Stimulated activated CD4-positive, alpha-beta T cell treated with anti-CD3 and anti-CD28 coated beads, Interleukin-12 subunit alpha, Interleukin-12 subunit beta, amount 100 ng/mL, for 48 hours (primary cell): Measurements from ENCODE around the gene MAP1LC3C.
A peak's percentile ranks its signal among the peaks of the same experiment; 100 is the strongest.

Experiments
- DNase-seq, 3 donors: peaks; one replicate each; pipeline ENCODE4 v3.0.0-alpha.2; 2020; ENCODE audit warnings: low read depth in 2 of 3, low spot score in 1 of 3

Gene MAP1LC3C

DNA sequence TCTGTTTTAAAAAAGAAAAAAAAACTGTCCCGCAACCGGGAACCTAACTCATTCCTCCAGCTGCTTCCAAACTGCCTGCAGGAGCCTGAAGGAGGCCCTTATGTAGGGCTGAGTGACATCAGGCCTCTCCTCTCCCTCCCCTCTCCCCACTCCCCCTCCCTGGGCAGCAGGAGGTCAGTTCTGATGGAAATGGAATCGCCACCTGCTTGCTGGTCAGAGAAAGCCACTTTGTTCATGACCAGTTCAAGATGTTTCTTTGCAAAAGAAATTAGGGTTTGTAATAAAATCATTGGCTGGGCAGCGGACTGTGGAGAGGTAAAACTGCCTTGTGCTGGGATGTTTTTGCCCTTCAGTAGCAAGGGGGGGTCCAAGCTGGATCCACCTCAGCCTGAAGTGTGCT is at the start of gene MAP1LC3C:
TSS of gene MAP1LC3C (minus strand) at position 73 of the 400 bp plus-strand sequence. CDS start 90 bp downstream, outside the sequence.
- no peak for DNase-seq

DNA sequence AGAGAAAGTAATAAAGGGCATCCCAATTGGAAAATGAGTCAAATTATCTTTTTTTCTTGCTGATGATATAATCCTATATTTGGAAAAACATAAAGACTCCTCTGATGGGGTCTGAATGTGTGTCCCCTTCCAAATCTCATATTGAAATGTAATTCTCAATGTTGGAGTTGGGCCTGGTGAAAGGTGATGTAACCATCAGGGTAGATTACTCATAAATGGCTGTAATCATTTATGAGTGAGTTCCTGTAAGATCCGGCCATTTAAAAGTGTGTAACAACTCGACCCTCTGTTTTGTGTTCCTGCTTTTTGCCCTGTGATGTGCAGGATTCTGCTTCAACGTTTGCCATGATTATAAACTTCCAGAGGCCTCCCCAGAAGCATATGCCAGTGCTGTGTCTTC is 44.3 kb upstream of the MAP1LC3C start:
- no peak for DNase-seq

DNA sequence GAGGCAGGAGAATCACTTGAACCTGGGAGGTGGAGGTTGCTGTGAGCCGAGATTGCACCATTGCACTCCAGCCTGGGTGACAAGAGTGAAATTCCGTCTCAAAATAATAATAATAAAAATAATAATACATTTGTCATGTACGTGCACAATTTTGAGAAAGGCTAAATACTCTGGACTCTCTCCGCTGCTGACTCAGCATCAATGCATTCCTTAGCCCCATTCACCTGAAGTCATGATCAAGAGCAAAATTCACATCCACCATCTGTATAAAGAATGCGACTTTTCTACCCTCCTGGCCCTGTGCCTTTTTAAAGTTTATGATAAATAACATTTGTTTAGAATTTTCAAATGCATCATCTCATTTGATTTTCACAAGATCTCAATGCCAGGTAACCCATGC is 35.5 kb upstream of the MAP1LC3C start:
- DNase-seq: no peak

DNA sequence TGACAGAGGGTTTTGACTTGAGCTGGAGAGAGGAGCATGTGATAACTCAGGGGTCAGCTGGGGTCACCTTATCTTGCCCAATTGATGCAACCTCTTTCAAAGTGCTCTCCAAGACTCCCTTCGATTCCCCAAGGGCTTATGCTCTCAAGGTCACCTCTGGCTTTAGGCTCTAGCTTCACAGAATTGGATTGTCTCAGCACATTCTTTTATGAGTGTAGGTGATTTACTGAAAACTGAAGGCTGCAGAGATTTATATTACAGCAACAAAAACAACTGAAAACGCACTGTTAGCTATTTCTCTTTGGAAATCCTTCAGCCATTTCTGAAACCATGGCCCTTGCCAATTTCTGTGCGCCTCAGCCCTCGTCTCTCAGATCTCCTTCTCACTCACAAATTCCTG is 34.5 kb upstream of the MAP1LC3C start:
- no peak for DNase-seq

DNA sequence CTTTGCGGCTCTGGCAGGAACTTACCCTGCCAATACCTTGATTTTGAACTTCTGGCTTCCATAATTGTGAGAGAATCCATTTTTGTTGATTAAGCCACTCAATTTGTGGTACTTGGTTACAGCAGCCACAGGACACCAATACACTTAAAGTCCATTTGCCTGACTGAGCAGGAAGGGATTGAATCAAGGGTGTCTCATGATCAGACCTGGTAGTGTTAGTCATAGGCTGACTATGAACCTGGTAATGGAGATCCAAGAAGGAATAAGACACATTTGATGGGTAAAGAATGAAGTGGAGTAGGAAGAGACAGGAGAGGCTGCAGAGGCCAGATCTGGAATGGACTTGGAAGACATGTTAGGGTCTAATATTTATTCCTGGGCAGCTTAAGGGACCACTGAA is 31.2 kb upstream of the MAP1LC3C start:
- no peak for DNase-seq

DNA sequence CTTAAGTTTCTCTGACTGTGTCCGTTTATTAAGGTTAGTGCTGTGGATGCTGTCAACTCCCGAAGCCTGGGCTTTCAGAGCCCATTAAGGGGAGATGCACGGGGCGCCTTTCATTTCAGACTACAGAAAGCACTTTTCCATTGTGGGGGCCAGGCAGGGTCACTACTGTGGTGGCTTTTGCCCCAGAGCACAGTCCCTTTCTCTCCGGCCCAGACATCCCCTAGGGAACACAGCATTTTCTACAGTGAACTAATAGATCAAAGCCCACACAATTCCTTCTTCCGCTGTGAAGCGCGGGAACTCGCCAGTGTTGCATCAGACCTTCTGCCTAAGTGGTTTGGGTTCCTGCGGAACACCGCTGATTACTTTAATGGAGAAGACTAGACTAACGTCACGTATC is 26.8 kb upstream of the MAP1LC3C start:
- DNase-seq: no peak

DNA sequence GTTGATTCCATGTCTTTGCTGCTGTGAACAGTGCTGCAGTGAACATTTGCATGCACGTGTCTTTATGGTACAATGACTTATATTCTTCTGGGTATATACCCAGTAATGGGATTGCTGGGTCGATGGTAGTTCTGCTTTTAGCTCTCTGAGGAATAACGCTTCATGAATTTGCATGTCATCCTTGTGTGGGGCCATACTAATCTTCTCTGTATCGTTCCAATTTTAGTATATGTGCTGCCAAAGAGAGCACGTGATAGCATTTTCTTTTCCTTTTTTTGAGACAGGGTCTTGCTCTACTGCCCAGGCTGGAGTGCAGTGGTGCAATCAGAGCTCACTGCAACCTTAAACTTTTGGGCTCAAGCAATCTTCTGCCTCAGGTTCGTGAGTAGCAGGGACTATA is 24.9 kb upstream of the MAP1LC3C start:
- DNase-seq: no peak

DNA sequence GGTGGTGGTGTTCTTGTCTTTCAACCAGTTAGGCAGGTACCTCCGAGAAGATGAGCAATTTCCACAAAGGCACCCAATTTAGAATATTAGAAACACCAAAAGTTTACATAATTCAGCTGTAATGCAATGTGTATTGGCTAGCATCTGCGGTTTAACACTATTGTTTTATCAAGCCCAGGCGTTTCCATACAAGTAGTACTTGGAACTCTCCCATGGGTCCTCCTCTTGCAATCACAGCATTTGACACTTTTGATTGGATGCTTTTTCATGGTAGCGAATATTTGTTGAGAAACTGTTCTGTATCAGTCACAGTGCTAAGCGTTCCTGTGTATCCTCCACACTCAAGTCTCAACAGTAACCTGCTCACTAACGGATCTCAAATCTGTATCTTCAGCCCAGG is 20.1 kb upstream of the MAP1LC3C start:
- no peak for DNase-seq

DNA sequence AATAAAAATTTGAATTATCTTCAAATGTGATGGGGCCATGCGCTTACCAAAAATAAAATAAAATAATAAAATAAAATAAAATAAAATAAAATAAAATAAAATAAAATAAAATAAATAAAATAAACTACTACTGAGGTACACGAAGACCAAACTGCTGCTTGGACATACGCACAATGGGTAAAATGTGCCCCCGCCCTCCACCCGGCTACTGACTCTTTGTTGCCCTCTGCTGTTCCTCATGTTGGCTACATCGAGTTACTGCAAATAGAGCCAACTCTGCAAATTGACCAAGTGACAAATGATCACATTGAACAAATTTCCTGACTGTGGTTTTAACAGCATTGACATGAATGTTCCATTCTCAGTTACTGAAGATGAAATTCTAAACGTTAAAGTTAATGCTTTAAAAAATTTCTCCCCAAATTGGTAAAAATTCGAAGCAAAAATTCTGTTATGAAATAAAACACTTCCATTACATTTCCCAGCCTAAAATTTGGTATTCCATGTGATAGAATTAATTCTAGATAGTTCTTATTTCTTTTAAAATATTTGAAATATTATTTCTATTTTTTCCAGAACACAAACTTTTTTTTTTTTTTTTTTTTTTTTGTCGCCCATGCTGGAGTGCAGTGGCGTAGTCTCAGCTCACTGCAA is 18.8 kb upstream of the MAP1LC3C start:
- DNase-seq: peak in 2 of 3 donors; percentile 12 to 27

DNA sequence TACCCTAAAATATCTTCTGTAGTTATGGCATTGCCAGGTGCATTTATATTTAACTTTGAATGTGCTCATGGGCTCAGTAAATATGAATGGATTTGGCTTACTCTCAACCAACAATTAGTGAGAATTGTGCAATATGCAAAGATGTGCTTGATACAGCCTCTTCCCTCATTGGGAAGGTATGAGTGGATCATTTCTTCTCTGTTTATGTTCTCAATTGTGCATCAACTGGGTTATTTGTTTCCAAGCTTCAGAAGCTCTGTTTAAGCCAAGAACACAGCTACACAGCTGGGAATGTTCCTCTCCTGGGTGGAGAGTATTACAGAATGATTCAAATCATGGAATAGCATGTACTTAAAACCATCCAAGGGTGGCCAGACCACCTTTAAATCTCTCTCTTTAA is 17.6 kb upstream of the MAP1LC3C start:
- no peak for DNase-seq

DNA sequence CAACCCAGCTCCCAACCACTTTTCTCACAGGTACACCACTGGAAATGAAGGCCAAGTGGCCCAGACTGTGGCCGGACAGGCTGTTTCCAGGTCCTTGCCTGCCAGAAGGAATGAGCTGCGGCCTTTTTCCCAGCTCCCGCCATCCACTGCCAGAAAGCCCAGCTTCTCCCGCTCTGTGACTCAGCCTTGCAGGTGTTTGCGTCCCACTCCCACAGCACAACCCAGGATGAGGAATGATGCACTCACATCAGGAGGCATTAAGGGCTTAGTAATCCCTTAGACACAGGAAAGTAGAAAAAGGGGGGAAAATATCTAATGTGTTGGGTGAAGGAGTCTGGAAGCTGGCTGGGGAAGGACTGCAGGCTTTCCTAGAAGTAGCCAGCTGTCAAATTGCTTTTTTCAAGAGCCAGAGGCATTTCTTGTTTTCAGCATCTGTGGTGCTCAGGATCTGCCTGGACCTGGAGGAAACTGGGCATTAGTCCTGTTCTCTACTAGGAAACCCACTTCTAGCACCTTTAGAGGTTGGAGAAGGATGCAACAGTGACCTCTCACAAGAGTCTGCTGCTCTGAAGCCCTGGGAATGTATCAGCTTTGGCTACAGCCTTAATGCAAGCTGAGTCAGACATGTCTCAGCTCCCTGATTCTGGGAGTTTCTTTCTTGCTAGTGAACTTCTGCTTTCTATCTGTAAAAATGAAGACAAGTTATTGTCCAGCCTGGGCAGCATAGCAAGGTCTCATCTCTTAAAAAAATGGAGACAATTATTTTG is 13.2 kb upstream of the MAP1LC3C start:
- DNase-seq: no peak

DNA sequence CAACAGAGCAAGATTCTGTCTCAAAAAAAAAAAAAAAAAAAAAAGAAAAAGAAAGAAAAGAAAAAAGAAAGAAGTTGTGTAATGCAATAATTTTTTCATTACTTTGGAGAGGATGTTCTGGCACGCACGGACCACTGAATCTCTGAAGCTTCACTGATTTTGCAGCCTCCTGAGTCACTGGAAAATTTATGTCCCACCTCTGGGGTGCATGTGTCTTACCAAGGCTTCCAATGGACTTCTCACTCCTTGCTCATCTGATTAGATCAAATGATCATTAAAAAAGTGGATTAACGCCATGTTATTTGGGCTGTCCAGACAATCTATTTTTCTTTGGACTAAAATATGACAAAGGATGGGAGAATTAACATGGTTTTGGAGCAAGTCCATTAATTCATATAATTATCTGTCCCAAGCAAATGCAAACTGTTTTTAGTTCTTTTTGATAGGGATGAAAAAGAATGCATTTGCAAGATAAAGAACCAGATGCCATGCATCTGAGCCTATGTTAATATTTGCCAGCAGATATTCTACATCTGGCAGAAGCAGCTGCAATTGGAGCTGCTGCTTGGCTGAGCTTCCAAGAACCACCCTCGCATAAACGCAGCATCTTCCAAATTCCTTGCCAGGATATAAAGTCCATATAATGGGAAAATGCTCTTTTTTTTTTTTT is 10.1 kb upstream of the MAP1LC3C start:
- DNase-seq: no peak

DNA sequence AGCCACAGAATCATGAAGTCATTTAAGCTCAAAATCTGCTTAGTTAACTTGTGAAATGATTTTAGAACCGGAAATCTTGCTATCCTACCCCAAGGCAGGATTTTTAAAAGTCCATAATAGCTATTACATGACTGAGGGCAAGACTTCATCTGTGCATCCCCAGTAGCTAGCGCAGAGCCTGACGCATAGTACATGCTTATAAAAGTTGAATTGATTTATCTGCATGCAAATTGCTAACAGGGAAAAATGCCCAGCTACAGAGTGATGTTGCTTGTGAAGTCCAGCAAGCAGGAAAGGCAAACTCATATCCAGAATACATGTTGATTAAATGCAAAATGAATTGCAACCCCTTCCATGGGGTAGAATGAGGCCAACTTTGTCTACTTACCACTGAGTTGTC is 8.1 kb upstream of the MAP1LC3C start:
- DNase-seq: no peak

DNA sequence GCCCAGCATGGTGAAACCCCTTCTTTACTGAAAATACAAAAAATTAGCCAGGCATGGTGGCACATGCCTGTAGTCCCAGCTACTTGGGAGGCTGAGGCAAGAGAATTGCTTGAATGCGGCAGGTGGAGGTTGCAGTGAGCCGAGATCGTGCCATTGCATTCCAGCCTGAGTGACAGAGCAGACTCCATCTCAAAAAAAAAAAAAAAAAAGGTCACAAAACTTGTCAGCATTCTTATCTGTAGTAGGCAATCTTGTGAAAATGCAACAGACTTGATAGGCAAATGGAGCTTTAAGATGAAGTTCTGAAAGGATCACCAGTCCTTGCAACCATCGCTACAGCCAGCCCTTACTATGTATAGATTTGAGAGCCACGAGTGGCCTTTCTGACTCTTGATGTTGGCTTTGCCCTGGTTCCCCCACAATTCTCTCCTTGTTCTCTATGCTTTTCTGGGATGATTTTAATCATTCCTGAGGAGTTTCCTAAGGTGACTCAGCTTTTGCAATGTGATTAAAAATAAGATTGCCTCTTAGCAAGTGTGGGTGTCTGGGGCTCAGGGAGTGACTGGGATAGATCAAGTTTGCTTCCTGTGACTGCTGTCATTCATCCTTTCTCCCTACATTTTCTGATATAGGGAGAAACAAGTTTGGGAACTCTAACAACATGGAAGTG is 7.1 kb upstream of the MAP1LC3C start:
- DNase-seq: no peak

DNA sequence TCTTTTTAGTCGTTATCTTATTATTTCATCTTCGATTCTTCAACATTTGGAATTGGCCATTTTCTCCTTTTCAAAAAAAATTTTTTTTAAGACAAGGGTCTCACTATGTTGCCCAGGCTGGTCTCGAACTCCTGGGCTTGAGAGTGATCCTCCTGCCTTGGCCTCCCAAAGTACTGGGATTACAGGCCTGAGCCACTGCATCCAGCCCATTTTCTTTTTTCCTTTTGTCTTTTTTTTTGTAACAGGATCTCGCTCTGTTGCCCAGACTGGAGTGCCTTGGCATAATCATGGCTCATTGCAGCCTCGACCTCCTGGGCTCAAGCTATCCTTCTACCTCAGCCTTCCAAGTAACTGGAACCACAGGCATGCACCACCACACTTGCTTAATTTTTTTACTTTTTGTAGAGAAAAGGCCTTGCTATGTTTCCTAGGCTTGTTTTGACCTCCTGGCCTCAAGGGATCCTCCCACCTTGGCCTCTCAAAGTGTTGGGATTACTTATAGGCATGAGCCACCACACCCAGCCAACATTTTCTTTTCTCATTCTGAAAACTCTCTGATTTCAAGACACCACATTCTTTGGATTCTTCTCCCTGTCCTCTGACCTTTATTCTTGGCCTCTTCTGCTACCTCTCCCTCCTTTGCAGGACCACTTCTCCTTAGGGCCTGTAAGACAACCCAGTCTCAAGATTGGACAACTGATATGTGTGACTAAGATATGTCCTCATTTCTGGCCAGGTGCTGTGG is 6.0 kb upstream of the MAP1LC3C start:
- DNase-seq: no peak

DNA sequence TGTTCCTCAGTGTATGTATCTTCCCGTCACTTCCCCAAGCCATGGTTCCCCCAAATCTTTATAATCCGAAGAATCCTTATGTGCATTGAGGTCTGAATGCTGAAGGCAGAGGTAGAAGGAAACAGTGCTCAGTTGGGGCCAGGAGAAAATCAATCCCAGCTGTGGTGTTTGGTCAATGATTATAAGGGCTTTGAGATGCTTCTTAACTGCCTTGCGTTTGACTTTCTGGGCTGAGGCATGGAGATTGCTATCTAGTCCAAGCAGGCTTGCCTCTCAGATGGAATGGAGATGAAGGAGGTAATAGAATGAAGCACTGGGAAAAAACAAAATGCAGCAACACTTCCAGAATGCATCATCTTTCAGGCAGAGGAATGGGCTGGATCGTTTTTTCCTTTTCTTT is 3.6 kb upstream of the MAP1LC3C start:
- no peak for DNase-seq

DNA sequence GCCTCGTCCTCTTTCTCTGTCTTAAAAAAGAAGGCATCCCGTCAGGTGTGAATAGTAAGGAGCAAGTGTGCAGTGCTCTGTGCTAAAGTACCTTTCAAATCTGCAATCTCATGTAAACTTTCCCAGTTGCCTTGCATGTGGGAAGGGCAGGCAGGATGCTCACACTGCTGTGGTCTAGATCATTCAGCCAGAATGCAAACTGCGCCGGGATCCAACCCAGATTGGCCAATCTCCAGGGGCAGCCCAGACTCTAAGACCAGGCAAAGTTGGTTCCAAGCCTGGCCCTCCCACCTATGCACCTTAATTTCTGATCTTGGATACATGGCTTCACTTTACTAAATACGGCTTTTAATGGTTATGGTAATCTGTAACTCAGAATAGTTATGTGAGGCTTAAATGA is 3.2 kb upstream of the MAP1LC3C start:
- DNase-seq: no peak

DNA sequence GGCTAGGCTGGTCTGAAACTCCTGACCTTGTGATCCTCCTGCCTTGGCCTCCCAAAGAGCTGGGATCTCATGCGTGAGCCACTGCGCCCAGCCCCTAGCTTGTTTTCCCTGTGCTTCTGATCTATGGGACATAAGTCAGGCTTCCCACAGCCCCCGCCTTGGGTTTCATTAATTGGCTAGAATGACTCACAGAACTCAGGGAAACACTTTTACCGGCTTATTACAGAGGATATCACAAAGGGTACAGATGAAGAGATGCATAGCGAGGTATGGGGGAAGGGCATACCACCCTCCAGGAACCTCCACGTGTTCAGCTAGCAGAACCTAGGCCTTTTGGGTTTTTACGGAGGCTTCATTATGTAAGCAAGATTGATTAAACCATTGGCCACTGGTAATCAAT is 1.5 kb upstream of the MAP1LC3C start:
- no peak for DNase-seq

DNA sequence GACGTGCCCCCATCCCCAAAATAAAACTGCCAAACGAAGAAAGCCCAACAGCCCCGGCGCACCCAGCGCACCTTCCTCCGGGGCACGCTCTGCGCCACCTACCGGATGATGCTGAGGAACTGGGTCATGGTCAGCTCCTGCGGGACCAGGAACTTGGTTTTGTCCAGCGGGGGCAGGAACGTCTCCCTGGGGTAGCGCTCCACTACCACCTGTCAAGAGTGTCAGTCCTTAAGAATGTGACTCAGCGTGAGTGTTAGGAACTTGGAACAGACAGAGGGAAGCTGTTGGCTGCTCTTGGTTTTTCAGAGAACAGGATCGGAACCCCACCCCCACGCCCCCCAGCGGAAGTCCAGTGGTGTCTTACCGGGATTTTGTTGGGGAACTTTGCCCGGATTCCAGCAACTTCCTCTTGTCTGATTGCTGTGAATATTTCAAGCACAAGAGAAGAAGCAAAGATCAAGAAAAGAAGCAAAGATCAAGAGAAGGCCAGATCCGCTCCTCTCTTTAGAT is 431 bp downstream of the MAP1LC3C start:
- DNase-seq: peak in 2 of 3 donors; percentile 28 to 37

DNA sequence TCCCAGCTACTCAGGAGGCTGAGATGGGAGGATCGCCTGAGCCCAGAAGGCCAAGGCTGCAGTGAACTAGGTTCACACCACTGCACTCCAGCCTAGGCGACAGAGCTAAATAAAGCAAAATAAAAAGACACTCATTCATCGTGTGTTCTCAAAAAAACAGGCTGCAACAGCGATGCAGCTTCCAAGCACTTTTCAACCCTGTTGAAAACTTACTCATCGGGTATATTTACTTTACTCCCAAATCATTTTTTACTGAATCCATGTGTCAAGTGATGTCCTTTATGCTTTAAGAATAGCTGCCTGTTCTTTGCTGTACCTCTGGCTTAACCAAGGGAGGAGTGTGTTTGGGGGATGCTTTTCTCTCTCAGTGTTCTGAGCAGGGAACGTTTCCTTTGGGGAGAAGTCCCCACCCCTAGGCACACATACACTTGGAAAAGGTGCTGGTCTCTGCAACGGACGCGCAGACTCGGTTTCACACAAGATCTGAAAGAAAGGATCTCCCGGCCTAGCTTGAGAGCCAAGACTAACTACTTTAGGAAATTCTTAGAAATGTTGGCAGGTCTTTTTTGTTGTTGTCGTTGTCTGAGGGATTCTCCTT is 1.4 kb downstream of the MAP1LC3C start:
- DNase-seq: no peak
